ENCODE measurements around the gene CAND2.

GRCh38 chr3:12751571-12751970, 44.9 kb upstream of the CAND2 start:
- TF ChIP-seq CTCF (conservative IDR thresholded peaks at IDR 0.05) (no peak), EZH2 (IDR thresholded peaks at IDR 0.05; ENCODE audit: low read depth) (no peak)

Data from PC-9 (cell line).